ENCODE data around the gene NELFB.

Gene NELFB

GRCh38 chr9:137254624-137255447 lies at the start of gene NELFB:
TSS of gene NELFB (plus strand) at chr9:137255327.
- DNase-seq (ENCODE audit: low read depth in 2 of 2), result peak; percentile 82 to 95

GRCh38 chr9:137206602-137207001 lies 48.5 kb upstream of the NELFB start:
- DNase-seq (ENCODE audit: low read depth in 2 of 2), result no peak

DNA sequence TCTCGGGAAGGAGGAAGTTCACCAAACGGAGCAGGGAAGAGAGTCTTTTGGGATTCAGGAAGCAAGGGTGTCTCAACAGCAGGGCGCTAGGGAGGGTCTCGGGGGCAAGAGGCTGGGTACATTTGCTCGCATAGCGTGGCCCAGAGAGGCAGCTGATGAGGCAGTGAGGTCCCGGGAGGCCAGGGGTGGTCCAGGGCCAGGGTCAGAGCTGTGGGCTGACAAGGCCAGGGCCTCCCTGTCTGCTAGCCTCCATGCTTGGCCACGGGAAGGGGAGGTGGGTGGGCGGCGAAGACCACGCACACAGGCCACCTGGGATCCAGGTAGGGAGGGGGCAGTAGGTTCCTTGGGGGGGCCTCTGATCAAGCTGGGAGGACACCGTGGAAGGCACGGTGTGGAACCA lies 43.6 kb upstream of the NELFB start:
- DNase-seq (ENCODE audit: low read depth in 2 of 2), result no peak

DNA sequence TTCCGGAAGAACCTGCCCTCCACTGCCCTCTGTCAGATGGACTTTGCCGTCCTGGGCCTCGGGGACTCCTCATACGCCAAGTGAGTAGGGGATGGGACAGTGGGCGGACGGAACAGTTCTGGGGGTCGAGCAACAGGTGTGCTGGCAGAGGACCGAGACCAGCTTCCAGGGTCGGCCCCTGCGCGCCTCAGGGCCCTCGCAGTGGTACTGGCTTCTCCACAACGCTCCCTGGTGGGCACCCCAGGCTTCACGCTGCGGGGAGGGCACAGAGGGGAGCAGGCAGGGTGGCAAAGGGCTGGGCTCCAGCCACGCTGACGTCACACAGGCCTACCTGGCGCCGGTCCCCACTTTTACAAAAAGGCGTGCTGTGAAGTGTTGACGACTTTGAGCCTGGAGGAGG lies 42.6 kb upstream of the NELFB start:
- DNase-seq (ENCODE audit: low read depth in 2 of 2), result no peak

GRCh38 chr9:137213160-137214060 lies 41.7 kb upstream of the NELFB start:
- DNase-seq (ENCODE audit: low read depth in 2 of 2), result no peak

DNA sequence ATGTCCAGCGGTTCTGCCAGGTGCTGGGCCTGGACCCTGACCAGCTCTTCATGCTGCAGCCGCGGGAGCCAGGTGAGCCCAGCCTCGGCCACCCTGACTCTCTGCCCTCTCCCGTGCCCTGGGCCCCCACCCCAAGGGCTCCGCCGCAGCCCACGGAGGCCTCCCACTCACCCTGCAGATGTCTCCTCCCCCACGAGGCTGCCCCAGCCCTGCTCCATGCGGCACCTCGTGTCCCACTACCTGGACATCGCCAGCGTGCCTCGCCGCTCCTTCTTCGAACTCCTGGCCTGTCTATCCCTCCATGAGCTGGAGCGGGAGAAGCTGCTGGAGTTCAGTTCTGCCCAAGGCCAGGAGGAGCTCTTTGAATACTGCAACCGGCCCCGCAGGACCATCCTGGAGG lies 40.5 kb upstream of the NELFB start:
- no peak for DNase-seq (ENCODE audit: low read depth in 2 of 2)

- DNase-seq (ENCODE audit: low read depth in 2 of 2), result no peak
Measured at GRCh38 chr9:137215196-137215986, 39.7 kb upstream of the NELFB start.

DNA sequence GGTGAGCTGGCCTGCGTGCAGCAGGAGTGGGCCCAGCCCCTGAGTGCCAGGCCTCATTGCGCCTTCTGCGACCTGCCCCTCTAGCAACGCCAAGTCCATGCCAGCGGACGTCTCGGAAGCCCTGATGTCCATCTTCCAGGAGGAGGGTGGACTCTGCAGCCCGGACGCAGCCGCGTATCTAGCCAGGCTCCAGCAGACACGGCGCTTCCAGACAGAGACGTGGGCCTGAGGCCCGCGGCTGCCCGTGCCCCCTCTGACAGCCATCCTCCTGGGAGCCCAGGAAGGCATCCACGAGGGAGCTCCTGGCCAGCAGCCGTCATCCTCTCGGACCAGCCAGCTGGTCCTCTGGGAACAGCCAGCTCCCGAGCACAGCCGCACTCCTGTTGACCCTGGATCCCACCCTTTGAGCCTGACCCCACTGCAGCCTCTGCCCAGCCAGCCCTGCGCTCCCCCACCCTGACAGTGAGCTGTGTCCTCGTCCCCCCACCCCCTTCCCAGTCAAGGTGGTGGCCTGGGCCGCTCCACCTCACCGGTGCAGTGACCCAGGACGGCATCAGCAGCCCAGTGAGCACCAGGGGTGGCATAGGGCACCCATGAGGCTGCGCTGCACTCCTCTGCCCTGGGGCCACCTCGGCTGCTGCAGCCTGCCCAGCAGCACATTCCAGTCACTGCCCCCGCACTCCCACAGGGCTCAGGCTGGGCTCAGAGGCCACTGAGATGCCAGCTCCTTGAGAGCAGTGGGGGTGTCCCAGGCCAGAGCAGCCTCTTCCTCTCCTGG lies 38.8 kb upstream of the NELFB start:
- no peak for DNase-seq (ENCODE audit: low read depth in 2 of 2)

DNA sequence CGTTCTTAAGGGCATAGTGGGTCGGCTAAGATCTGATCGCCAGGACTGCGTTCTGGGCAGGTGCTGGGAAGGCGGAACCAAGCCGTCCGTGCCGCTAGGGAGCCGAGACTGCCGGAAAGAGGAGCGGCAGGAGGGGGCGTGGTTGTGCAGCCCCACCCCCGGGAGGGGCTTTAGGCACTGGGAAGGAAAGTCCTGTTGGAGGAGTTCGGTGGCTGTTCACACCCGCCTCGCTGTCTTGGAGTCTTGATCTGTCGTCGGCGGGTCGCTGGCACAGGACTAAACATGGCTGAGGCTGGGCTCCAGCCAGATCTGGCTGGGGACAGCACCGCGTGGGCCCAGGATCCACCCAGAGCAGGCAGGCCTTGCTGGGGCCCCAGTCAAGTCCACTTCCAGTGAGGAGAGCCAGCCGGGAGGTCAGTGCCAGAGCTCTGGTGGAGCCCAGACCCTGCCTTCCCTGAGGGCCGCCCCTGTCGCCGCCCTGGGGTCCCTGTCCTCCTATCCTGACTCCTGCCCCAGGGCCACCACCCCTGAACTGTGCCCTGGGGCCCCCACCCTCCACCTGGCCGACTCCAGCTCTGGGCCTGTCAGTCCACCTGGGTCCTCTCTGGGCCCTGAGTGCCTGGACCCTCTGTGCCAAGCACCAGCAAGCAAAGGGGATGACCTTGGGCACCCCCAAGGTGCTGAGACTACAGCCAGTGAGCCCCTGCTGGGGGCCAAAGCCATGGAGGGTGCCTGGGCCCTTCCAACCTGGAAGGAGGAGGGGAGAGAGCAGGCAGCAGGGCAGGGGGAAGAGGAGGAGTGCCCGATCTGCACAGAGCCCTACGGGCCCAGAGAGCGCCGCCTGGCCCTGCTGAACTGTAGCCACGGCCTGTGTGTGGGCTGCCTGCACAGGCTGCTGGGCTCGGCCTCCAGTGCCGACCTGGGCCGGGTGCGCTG lies 37.6 kb upstream of the NELFB start:
- DNase-seq (ENCODE audit: low read depth in 2 of 2), result no peak

DNA sequence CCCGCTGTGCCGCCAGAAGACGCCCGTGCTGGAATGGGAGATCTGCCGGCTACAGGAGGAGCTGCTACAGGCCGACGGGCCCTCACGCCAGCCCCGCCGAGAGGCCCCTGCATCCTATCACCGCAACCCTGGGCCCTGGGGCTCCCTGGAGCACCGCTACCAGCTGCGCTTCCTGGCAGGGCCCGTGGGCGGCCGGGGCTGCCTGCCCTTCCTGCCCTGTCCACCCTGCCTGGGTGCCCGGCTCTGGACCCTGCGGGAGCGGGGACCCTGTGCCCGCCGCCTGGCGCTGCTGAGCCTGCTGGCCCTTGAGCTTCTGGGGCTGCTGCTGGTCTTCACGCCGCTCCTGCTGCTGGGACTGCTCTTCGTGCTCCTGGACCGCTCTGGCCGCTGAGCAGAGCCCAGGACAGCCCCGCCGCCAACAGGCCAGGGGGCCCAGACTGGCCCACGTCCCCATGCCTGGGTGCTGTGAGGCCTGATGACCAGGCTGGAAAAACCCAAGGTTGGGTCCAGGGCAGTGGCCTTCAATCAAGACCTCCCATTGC lies 36.8 kb upstream of the NELFB start:
- DNase-seq (ENCODE audit: low read depth in 2 of 2), result no peak

DNA sequence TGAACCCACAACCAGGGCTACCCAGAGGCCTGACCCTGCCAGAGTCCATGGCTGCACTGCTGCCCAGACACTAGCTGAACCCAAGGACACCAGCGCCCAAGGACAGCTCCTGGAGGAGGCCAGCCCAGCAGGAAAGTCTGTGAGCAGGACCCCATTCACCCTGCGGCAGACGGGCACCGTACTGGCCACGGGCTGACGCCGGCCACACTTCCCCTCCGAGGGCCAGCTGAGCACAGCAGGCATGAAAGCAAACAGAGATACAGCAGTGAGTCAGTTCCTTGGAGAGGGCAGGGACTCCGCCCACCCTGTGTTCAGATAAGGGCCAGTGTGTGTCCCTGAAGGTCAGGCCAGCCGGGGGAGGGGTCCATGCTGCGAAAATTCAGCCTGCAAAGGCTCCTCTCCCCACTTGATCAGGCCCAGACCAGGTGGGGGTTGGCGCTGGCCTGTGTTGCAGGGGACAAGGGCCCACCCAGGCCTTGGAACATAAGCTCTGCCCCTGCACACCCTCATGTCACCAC lies 36.3 kb upstream of the NELFB start:
- DNase-seq (ENCODE audit: low read depth in 2 of 2), result no peak

GRCh38 chr9:137219757-137220316 lies 35.3 kb upstream of the NELFB start:
- no peak for DNase-seq (ENCODE audit: low read depth in 2 of 2)

- DNase-seq (ENCODE audit: low read depth in 2 of 2), result no peak
Measured at GRCh38 chr9:137220317-137221094, 34.6 kb upstream of the NELFB start.

DNA sequence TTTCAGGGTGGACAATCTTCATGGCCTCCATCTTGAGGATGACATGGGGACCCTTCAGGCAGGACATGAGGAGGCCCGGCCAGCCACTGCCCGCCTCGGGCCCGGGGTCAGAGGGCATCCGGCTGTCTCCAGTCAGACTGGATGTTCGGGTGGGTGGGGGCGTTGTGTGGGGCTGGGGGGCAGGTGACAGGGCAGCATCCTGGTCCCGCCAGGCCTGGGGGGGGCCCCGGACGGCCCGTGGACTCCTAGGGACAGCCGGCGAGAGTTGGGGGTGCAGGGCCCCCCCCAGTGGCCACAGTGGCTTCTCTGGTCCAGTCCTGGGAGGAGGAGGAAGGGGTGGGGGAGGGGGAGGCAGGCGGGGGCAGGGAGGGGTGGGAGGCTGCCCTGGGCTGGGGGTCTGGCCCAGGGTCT lies 34.0 kb upstream of the NELFB start:
- no peak for DNase-seq (ENCODE audit: low read depth in 2 of 2)

DNA sequence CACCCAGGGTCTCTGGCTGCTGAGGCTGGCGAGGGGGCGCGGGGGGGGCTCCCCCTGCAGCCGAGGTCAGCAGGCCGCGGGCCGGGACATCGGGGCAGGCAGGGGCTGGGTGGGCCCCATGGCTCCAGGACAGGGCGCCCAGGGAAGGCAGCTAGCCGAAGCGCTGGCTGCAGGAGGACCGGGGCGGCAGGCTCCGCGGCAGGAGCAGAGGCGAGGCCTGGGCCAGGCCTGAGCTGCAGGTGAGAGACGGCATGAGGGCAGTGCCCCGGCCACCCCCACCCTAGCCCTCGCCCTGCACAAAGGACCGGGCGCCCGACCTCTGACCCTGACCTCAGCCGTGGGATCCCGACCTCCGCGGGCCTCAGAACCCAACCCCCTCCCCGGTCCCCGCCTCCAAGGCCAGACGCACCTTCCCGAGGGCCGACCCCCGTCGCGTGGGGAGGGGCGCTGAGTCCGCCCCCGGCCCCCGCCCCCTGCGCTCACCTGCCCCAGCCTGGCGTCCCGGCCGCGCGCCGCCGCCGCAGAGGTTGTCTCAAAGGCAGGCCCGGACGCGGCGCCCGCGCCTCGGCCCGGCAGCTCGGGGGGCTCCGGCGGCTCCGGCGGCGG lies 33.5 kb upstream of the NELFB start:
- DNase-seq (ENCODE audit: low read depth in 2 of 2), result no peak

- DNase-seq (ENCODE audit: low read depth in 2 of 2), result no peak
Measured at GRCh38 chr9:137222190-137223077, 32.7 kb upstream of the NELFB start, which contains the start of gene RNF208. TSS of gene RNF208 (minus strand) at chr9:137222240. CDS start at chr9:137221212, 1,028 bp downstream.
